ENCODE data around the gene GPATCH11. TPM values are rescaled to one million over a fixed set of nuclear protein-coding genes. Genes with fewer than 3 reads are reported as not detected.

GPATCH11 gene
- total RNA-seq, 2 experiments from 2014 or later = 11.6 to 24.5 TPM

DNA sequence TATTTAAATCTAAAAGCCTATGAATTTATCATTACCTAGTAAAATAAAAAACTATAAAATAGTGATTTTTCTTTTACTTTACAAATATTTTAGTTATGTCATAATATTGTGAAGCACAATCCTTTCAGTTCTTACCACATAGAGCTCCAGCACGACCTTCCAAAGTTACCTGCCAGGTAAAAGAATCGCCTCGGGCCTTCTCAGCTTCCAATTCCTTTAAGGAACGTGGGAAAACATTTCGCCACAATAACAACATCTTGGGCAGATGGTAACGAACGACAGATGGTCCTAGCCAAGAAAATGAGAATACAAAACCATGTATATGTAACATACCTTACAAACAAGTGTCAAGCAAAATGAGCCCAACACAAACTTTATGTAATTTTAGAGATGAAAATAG is 23.9 kb upstream of the GPATCH11 start:
- Histone ChIP-seq H3K9me3 (ENCODE audit: low read length) (no peaks in the 10 kb centered on the region), H3K4me3 (ENCODE audit: low read depth, low read length, poor library complexity, severe bottlenecking) (no peak overlapping the region), H3K4me2 (ENCODE audit: low read length) (no peak overlapping the region), H3K36me3 (ENCODE audit: insufficient read depth, low read length) (peaks cover 90% of the 10 kb centered on the region), H3K79me2 (ENCODE audit: insufficient read depth, low read depth, low read length) (no peaks in the 10 kb centered on the region), H3K27ac (ENCODE audit: low read depth, low read length, poor library complexity, severe bottlenecking) (no peak overlapping the region), H4K20me1 (ENCODE audit: insufficient read depth, low read length) (no peaks in the 10 kb centered on the region), H3K9me2 (ENCODE audit: insufficient read depth, low read length) (no peaks in the 10 kb centered on the region), H3K4me1 (ENCODE audit: insufficient read depth, low read length, poor library complexity, severe bottlenecking) (no peaks in the 10 kb centered on the region), H2AFZ (ENCODE audit: low read length) (no peak overlapping the region)
- DNase-seq (ENCODE audit: low spot score) = no peak
- no peak for TF ChIP-seq EZH2phosphoT487 (IDR thresholded peaks at IDR 0.05; ENCODE audit: borderline replicate concordance, low read depth, low read length)
- TF ChIP-seq CTCF (conservative IDR thresholded peaks at IDR 0.05; ENCODE audit: low read length) = no peak
- intact Hi-C loops (cut with micrococcal nuclease; ENCODE audit: unreplicated experiment) = no loop called here
- BruUV-seq (replicated peaks) = no TSS peak
- CTCF ChIA-PET (ENCODE audit: unreplicated experiment) = no interaction called here
- POLR2A ChIA-PET = interaction anchor here (0.6 kb wide), 1 partner anchor 18 kb away, joined by 3 read pairs; no protein-coding TSS in a partner anchor

GRCh38 chr2:37061013-37061711 is 23.2 kb upstream of the GPATCH11 start:
- CTCF ChIA-PET (ENCODE audit: unreplicated experiment) = no interaction called here
- no peaks in the 10 kb centered on the region for H3K4me1 ChIP-seq (ENCODE audit: insufficient read depth, low read length, poor library complexity, severe bottlenecking)

More at GRCh38 chr2:37061013-37061711, 23.2 kb upstream of the GPATCH11 start:
- H3K4me2 ChIP-seq (ENCODE audit: low read length) = no peak overlapping the region
- H3K27ac ChIP-seq (ENCODE audit: low read depth, low read length, poor library complexity, severe bottlenecking) = no peak overlapping the region
- H2AFZ ChIP-seq (ENCODE audit: low read length) = no peak overlapping the region
- no peaks in the 10 kb centered on the region for H3K9me3 ChIP-seq (ENCODE audit: low read length)
- no peak for DNase-seq (ENCODE audit: low spot score)
- no peaks in the 10 kb centered on the region for H3K79me2 ChIP-seq (ENCODE audit: insufficient read depth, low read depth, low read length)
- intact Hi-C loops (cut with micrococcal nuclease; ENCODE audit: unreplicated experiment) = no loop called here
- BruUV-seq (replicated peaks) = no TSS peak
- POLR2A ChIA-PET = no interaction called here
- TF ChIP-seq CTCF (conservative IDR thresholded peaks at IDR 0.05; ENCODE audit: low read length) (no peak), EZH2phosphoT487 (IDR thresholded peaks at IDR 0.05; ENCODE audit: borderline replicate concordance, low read depth, low read length) (no peak)
- H3K4me3 ChIP-seq (ENCODE audit: low read depth, low read length, poor library complexity, severe bottlenecking) = no peak overlapping the region
- H3K36me3 ChIP-seq (ENCODE audit: insufficient read depth, low read length) = peaks cover 90% of the 10 kb centered on the region
- no peaks in the 10 kb centered on the region for H3K9me2 ChIP-seq (ENCODE audit: insufficient read depth, low read length)
- H4K20me1 ChIP-seq (ENCODE audit: insufficient read depth, low read length) = no peaks in the 10 kb centered on the region

All from OCI-LY7 (cell line).